ENCODE results near the gene CIAO3.

CIAO3 gene

DNA sequence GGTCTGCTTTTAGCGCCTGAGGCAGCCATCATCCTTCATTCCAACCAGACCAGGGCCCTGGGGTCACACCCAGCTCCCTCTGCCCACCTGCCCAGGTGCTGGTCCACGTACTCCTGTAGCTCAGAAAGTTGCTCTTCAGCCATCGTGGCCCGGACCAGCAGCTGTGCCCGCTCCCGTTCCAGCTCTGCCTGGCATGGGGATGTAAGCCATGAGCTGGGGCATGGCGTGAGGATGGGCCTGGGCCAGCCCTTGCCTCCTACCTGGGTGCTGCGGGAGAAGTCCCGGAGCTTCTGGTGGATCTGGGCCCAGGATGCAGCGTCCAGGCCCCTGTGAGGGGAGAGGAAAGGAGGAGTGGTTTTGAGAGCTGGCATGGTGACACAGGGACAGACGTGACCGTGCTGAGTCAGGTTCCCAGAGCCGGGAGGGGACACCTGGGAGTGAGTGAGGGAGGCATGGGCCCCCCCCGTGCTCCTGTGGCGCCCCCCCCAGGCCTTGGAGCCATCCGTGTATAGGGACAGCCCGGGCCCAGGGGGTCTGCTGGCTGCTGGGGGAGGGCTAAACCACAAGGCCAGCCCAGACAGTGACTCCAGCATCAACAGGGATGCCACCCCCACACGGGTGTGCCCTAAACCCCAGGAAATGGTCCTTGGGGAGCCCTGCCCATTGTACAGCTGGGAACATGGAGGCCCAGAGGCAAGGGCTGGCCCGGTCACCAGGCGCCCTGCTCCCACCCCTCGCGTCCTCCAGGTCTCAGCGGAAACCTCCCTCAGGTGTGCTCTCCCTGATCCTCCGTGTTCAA, 17.8 kb downstream of the CIAO3 start:
- no peak for DNase-seq (ENCODE audit: low spot score)

DNA sequence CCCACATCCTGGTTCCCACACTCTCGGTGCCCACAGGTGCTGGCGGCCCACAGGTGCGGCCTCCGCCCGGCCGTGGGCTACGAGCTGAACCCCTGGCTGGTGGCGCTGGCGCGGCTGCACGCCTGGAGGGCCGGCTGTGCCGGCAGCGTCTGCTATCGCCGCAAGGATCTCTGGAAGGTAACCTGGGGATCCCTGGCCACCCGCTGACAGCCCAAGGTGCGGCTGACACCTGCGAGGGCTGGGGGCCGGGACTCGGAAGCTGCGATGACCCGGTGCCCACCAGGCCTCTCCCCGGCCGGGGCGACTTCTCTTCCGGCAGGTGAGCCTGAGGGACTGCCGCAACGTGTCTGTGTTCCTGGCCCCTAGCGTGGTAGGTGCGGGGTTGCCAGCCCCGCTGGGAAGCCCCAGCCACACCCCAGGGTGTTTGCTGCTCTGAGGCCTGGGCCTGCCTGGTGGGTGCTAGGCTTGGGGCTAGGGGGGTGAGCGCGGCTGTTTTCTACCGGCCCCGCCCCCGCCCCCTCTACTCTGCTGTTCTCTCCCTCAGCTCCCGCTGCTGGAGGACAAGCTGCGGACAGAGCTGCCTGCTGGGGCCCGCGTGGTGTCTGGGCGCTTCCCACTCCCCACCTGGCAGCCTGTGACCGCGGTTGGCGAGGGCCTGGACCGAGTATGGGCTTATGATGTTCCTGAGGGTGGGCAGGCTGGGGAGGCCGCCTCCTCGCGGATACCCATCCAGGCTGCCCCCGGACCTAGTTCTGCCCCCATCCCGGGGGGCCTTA, 18.8 kb downstream of the CIAO3 start:
- no peak for DNase-seq (ENCODE audit: low spot score)

DNA sequence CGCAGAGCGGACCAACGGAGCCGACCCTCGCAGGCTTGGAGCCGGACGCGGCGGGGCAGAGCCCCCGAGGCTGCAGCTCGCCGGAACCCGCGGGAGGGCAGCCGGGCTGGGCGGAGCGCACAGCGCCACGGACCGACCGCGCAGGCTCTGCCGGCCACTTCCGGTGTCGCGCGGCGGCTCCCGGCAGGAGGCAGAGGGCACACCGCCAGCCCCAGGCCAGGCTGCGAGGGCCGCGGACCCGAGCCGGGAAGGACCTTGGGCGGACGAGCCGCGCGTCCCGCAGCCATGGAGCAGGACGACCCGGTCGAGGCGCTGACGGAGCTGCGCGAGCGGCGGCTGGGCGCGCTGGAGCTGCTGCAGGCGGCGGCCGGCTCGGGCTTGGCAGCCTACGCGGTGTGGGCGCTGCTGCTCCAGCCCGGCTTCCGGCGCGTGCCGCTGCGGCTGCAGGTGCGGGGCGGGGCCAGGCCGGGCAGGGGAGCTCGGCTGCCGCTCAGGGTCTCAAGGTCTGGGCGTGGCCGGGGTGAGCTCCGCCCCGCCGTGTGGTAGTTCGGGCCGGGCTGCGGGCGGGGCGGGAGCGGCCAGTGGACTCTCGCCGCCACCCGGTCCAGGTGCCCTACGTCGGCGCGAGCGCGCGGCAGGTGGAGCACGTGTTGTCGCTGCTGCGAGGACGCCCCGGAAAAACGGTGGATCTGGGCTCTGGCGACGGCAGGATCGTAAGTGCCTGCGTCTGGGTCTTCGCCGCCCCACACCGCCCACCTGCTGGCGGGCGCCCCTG, 19.6 kb downstream of the CIAO3 start, which contains the start of gene ANTKMT:
TSS of gene ANTKMT (plus strand) at position 157 of the 775 bp plus-strand sequence. CDS start at position 286, 129 bp downstream.
- DNase-seq (ENCODE audit: low spot score) = peak; percentile 93

DNA sequence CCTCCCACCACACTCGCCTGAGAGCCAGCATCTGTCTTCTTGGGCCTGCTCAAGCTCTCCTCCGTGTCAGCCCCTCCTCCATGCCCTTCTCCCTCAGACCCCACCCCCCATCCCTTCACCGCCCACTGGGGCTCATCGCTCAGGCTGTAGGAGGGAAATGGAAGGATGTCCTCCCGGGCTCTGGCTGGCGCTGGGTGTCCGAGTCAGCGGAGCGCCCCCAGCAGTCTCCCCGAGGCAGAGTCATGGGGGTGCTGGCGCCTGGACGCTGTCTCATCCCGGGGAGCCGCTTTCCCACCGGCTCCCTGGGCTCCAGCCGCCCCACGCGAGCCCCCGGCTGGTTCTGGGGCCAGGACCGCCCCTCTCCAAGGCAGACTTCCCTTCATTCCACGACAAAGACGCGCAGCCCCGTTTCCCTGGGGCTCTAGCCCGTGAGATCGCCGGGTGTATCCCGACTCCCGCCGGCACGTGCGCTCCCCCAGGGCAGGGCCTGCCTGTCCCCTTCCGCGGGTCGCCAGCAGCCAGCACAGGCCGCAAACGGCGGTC, 20.3 kb downstream of the CIAO3 start:
- DNase-seq (ENCODE audit: low spot score) = peak; percentile 41

DNA sequence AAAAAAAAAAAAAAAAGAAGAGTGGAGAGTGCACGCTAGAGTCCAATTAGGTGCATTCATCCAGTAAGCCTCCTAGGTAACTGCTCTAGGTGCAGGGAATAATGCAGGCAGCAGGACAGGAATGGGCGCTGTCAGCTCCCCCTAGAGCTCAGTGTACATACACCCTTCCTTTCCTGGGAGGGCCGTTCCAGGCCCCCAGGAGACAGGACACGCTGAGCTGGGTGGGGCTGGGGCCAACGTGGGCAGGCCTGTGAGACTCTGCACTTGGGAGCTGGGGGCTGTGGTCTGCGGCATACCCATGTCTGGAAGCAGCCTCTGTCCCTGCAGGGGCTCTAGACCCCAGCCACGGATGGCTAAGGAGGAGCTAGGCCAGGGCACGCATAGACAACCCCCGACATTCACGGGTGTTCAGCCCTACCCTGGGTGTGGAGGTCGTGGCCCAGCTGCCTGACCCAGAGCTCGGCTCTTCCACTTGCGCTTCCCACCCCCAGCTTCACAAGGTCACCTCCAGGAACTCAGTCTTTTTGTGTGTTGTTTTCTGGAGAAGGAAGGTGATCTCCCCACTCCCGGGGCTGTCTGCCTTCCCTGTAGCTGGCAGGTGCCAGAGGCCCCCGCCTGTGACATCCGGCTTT, 20.9 kb downstream of the CIAO3 start:
- peak; percentile 58 for DNase-seq (ENCODE audit: low spot score)

DNA sequence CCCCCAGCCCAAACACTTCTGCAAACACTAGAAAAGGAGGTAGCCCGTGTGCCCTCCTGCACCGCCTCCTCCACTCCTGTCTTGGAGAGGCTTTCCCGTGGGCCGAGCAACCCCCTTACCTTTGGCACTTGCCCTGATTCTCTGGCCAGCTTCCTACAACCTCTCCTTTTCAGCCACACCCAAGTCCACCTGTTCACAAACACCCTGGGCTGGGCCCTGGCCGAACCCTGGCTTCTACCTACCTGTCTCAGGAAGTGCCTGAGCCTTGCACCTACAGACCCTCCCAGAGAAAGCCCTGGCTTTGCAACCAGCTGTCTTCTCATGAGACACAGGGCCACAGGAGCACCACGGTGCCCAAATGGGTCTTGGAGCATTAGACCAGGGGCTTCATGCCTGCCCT, 21.9 kb downstream of the CIAO3 start:
- DNase-seq (ENCODE audit: low spot score) = no peak

DNA sequence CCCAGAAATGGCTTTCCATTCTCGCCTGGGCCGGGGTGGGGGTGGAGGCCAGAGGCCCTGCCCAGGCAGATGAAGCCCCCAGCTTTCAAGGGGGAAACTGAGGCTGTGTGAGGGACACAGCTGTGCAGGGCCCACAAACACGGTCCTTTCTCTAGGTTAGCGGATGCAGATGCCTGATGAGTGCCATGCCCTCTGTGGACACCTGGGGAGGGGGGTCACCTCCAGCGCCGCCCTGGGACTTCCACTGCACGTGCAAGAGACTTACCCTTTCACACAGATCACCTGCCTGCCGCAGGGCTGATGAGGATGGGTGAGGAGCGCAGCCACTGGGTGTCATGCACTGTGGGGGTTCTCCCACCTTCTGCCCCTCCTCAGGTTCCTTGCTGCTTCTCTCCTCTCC, 22.4 kb downstream of the CIAO3 start:
- no peak for DNase-seq (ENCODE audit: low spot score)

DNA sequence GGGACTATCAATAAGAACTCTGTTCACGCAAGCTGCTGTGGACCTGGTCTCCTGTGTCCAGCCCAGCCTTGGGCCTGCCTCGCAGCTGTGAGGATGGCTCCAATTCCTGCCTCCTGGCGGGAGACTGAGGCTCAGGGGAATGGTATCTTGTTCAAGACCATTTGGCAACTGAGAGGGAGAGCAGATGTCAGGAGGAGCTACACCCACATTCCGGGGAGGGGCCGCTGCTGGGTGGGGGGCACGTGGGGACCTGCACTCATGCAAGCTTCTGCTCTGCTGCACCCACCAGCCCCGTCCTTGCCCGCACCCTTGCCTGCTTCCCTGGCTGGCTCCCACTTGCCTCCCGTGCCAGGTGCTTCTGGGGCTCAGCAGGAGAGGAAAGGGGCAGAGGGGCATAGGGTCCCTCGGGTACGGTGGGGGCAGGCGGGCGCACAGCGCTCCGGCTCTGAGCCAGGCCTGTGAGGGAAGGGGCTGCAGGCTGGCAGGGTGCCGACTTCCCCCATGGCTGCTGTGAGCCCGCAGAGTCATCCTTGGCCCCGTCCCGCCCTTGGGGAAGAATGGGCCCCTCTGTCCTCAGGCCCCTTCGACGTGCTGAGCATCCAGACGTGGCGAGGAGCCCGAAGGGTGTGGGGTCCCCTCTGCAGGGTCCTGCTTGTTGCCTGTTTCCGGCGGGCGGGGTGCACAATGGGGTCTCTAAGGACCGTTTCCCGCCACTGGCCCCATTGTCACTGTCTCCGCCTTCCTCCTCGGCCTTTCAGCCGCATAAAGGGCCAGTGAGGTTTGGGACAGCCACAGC, 23.1 kb downstream of the CIAO3 start:
- DNase-seq (ENCODE audit: low spot score) = no peak

DNA sequence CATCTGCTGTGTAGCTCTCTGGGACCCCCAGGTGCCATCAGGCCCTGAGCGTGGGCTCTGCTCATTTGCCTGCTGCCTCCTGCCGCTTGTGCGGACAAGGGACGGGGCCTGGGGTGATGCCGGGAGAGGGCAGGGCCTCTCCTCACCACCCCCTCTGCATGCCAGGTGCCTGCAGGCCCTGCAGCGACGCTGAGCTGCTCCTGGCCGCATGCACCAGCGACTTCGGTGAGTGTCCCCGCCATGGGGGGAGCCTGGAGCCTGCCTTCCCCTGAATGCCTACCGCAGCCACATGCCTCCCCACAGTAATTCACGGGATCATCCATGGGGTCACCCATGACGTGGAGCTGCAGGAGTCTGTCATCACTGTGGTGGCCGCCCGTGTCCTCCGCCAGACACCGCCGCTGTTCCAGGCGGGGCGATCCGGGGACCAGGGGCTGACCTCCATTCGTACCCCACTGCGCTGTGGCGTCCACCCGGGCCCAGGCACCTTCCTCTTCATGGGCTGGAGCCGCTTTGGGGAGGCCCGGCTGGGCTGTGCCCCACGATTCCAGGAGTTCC, 23.9 kb downstream of the CIAO3 start:
- DNase-seq (ENCODE audit: low spot score) = no peak

DNA sequence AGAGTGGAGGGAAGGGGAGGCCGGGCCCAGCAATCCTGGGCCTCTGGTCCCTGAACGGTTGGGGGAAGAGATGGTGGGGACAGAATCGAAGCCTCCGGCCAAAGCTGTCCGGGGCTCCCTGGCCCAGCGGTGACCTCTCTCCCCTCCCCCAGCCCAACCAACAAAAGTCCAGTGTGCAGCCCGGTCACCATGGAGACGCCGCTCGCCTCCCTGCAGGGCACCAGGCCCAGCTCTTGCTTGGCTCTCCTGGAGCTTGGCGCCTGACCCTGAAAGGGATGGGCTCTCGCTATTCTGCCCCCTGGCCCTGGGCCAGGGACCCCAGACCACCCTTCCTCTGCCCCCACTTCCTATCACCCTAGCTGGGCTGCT, 24.6 kb downstream of the CIAO3 start:
- DNase-seq (ENCODE audit: low spot score) = no peak

DNA sequence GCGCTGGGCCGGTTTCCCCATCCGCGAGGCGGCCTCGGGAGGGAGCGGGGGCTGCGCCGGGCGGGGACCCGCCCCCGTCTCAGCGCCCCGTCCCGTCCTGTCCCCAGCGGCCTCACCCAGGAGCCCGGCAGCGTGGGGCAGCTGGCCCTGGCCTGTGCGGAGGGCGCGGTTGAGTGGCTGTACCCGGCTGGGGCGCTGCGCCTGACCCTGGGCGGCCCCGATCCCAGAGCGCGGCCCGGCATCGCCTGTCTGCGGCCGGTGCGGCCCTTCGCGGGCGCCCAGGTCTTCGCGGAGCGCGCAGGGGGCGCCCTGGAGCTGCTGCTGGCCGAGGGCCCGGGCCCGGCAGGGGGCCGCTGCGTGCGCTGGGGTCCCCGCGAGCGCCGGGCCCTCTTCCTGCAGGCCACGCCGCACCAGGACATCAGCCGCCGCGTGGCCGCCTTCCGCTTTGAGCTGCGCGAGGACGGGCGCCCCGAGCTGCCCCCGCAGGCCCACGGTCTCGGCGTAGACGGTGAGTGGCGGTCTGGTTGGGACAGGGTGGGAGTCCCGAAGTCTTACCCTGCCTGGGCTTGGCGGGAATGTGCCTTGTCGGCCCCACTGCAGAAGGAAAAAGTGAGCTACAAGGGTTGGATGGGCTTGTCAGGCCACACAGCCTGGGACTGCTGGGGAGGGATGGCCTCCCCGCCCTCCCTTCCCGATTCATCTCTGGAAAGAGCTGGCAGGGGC, 25.2 kb downstream of the CIAO3 start:
- DNase-seq (ENCODE audit: low spot score) = peak; percentile 49

DNA sequence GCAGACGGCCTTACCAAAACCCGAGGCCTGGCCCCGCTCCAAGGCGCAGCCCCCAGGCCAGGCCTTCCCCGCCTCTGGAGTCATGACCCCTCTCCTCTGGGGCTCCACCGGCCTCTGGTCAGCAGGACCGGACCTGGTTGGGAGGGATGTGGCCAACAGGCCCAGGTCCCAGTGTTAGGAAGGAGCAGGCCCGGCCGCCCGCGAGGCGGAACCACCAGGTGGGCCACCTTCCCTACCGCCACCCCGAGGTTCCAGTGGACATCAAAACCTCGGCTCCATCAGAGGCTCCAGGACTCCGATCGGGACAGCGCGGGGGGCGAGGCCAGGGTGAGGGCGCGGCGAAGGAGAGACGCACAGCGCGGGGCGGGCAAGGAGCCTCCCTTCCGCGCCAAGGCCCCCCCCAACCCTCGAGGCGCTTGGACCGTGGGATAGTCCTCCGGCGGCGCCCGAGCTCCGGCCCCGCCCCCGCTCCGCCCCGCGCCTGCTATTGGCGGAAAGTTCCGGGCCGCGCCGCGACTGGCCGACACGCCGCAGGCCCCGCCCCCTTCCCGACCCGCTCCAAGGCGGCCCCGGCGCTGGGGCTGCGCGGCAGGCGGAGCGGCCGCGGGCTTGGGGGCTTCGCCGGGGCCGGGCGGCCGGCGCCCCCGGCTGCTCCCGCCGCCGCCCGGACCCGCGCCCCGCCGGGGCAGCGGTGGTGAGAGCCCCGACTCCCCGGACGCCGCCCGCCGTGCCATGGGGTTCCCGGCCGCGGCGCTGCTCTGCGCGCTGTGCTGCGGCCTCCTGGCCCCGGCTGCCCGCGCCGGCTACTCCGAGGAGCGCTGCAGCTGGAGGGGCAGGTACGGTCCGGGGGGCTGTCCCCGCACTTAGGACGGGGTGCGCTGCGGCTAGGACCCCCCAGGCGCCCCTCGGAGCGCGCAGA, 26.0 kb downstream of the CIAO3 start, which contains the start of gene METRN:
TSS of gene METRN (plus strand) at position 561 of the 919 bp plus-strand sequence. CDS start at position 733, 172 bp downstream.
- peak; percentile 93 for DNase-seq (ENCODE audit: low spot score)

DNA sequence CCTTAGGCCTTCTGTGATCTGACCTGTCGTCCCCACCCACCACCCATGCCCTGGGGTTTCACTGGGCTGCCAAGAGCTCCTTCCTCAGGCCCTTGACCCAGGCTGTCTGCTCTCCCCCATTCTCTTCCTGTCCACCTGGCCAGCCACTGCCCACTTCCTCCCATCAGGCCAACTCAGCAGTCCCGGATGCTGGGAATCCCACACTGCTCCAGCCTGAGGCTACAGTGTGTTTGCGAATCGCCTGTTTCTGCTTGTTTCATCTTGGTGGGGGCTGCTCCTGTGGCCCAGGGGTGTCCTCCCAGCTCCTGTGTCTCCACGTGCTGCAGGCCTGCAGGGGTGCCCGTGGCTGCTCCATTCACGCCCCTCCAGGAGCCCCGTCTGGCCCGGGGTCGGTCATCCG, 26.7 kb downstream of the CIAO3 start:
- no peak for DNase-seq (ENCODE audit: low spot score)

DNA sequence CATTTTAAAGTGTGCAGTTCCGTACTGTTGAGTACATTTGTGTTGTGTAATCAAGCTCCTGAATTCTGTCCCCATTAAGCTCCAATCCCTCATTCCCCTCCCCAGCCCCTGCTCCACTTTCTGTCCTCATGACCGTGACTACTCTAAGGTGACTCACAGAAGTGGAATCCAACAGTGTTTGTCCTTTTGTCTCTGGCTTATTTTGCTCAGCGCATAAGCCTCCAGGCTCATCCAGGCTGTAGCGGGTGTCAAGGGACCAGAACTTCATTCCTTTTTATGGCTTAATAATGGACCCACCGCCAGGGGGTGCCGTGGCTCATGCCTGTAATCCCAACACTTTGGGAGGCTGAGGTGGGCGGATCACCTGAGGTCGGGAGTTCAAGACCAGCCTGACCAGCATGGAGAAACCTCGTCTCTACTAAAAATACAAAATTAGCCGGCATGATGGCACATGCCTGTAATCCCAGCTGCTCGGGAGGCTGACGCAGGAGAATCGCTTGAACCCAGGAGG, 28.0 kb downstream of the CIAO3 start:
- peak; percentile 79 for DNase-seq (ENCODE audit: low spot score)

DNA sequence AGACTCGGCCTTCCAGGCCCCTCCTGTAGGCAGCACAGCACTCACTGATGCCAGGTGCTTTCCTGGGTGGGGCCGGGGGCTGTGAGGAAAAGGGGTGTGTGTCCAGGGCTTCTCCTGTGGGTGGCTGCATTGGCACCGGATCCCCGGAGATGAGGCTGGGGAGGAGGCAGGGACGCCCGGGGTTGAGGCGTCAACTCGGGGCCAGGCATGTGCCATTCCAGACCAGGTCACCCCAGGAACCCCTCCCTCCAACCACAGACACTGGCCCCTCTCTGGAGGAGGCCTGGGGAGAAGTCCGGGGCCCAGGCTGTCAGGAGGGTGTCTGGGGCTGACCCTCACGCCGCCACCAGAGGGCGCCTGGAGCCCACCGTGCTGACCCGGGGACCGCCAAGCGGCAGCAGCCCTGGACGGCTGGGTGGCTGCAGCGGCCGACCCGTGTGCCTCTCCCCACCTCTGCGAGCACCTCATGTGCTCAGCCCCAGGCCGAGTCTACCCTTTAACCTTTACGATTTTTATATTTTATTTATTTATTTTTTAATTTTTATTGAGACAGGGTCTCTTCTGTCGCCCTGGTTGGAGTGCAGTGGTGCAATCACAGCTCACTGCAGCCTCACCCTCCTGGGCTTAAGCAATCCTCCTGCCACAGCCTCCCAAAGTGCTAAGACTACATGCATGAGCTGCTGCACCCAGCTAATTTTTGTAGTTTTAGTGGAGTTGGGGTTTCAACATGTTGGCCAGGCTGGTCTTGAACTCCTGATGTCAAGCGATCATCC, 29.1 kb downstream of the CIAO3 start:
- peak; percentile 69 for DNase-seq (ENCODE audit: low spot score)

DNA sequence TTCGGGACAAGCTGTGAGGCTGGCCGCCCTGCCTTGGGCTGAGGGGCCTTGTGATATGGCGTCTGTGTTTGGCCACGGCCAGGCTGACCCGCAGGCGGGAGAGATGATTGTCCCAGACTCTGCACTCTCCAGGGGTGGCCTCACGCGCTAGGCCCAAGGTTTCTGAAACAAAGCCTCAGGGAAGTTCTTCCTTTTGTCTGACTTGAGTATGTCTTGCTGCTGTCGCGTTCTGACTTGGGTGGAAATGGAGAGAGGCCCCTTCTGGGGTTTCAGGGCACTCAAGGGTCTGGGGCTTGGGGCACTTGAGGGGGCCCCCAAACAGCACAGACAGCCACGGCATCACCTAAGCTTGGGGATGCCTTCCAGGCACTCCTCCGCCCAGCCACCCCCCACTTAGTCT, 29.7 kb downstream of the CIAO3 start:
- DNase-seq (ENCODE audit: low spot score) = no peak

DNA sequence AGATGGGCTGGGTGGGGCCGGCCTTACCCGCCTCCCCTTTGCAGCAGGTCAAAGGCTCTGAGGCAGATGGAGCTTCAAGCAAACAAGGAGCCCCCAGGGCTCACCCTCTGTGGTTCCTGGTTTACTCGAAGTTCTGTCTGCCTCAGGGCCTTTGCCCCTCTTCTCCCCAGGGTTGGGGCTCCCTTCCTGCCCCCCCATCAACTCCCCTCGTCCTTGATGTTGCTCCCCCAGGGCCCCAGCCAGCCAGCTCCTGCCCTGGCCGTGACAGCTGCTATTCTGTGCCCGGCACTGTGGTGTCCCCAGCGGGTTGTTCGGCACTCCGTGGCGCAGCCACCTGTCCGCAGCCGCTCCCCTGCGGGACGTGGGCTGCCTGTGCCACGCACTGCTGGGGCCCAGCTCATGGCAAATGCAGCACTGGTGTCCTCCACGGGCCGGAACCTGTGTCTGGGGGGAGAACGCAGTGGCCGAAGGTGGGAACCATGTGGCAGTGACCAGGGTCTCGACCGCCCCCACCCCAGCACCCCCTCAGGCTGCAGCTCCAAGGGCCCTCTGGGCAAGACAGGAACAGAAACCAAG, 30.2 kb downstream of the CIAO3 start:
- DNase-seq (ENCODE audit: low spot score) = no peak
